Measurements from ENCODE around the gene PTDSS2.
"Not testable (repeated sequence)": the region's sequence is repeated elsewhere in the genome, so short reads cannot be mapped to it uniquely, and the experiment has no call there.

Gene PTDSS2

DNA sequence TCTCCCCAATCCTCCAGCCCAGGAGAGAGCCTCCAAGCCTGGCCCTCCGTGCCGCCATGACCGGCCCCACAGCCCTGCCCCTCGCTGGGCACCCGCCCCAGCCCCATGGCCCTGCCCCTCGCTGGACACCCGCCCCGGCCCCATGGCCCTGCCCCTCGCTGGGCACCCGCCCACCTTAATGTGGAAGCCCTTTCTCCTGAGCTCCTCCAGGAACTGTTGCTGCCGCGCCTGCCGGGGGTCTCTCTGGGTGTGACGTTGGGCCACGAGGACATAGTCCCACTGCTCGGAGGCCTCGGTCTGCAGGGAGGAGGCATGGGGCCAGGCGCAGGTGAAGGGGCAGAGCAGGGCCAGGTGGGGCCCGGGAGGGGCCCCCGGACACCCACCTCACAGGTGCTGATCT lies 16.4 kb upstream of the PTDSS2 start:
- DNase-seq = no peak

DNA sequence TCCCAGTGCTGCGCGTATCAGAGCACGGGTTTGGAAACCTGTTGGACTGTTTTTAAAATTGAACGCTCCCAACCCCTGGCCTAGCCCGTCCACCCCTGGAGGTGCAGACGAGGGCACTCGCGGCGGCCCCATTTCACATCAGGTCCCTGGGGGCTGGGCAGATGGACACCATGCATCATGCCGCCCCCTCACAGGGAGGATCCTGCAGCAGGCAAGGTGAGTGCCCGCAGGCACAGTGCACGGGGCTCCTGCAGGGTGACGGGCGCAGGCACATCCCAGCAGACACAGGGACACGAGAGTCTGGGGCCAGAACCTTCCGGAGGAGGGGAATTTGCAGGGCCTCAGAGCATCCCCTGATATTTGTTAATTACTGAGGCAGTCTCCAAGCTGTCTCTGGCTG lies 15.6 kb upstream of the PTDSS2 start:
- no peak for DNase-seq

DNA sequence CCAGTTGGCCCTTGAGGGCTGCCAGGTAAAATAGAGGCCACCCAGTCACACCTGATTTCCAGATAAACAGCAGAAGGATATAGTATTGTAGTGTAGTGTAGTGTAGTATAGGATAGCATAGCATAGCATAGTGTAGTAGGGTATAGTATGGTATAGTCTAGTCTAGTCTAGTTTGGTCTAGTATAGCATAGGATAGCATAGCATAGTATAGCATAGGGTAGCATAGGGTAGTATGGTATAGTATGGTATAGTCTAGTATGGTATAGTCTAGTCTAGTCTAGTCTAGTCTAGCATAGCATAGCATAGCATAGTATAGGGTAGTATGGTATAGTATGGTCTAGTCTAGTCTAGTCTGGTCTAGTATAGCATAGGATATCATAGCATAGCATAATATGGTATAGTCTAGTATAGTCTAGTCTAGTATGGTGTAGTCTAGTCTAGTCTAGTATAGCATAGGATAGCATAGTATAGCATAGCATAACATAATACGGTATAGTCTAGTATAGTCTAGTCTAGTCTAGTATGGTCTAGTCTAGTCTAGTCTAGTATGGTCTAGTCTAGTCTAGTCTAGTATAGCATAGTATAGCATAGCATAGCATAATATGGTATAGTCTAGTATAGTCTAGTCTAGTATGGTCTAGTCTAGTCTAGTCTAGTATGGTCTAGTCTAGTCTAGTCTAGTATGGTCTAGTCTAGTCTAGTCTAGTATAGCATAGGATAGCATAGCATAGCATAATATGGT lies 14.9 kb upstream of the PTDSS2 start:
- not testable (repeated sequence) for DNase-seq

DNA sequence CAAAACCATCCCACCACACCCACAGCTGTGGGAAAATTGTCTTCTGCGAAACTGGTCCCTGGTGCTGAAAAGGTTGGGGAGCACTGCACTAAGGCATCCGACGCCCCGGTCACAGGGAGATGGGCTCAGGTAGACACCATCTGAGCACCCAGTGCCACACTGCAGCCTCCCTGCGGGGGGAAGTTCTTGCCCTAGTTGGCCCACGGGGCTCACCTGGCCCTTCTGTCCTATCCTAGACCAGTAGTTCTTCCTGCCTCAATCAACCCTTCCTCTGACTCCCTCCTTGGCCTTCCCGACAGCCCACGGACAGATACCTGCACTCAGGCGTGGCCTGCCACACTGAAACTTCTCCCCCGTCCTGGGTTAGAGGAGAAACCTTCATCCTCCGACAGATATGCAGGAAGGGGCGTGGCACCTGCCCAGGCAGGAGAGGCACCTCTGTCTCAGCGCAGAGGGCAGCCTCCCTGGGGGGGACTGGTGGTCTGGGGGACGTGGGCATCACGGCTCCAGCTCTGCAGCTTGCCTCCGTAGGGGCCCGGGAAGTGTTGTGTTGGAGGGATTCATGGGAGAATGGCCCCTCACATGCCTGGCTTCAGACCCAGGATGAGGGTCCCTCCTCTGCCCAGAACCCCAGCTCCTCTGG lies 12.7 kb upstream of the PTDSS2 start:
- no peak for DNase-seq

DNA sequence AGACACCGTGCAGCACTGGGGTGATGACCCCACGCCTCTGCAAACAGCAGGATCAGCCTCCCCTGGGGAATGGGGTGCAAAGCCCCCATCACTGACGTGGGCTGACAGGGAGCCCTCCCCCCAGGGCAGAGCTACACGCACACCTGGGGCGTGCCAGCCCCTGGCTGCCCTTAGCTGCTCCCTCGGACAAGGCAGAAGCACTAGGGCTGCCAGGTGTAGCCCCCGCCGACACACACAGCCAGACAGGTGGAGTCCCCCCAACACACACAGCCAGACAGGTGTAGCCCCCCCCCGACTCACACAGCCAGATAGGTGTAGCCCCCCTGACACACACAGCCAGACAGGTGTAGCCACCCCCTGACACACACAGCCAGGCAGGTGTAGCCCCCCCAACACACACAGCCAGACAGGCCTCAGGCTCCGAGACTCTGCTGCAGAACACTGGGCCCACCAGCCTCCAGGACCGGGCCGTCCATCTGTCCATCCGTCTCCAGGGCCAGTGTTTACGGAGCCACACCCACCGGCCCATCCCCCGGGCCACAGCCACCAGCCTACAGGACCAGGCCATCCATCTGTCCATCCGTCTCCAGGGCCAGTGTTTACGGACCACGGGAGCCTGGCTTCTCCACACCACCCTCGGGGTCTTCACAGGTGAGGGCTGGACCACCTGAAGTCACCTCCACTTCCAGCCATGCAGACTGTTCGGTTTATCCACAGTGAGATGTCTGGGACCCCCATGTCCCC lies 11.8 kb upstream of the PTDSS2 start:
- no peak for DNase-seq

DNA sequence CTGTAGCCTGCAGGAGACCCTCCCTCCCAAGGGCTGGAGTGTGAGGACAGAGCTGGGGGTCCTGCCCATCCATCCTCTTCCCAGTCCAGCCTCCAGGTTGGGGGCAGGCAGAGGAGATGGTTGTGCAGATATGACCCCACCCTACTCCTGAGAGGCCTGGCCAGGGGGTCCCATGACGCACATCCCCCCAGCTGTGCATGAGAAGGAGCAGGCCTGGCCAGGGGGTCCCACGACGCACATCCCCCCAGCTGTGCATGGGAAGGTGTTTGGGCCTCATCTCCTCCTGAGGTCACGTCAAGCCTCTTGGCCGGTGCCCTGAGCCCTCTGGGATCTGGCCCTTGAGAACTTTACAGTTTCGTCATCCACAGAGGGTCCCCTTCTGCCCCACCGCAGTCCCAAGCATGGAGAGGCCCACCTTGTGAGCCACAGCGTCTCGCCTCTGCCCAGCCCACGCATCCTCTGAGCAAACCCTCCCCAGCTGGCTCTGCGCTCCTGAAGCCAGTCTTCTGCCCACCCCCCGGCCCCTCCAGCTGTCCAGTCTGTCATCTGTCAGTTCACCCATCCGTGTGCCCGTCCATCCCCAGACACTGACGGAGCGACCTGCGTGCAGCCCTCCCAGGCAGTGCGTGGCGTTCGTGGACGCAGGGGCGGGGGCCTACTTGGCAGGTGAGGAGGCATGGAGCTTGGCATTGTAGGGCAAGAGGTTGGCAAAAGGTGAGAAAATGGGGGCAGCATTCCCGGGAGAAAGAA lies 10.6 kb upstream of the PTDSS2 start:
- no peak for DNase-seq

DNA sequence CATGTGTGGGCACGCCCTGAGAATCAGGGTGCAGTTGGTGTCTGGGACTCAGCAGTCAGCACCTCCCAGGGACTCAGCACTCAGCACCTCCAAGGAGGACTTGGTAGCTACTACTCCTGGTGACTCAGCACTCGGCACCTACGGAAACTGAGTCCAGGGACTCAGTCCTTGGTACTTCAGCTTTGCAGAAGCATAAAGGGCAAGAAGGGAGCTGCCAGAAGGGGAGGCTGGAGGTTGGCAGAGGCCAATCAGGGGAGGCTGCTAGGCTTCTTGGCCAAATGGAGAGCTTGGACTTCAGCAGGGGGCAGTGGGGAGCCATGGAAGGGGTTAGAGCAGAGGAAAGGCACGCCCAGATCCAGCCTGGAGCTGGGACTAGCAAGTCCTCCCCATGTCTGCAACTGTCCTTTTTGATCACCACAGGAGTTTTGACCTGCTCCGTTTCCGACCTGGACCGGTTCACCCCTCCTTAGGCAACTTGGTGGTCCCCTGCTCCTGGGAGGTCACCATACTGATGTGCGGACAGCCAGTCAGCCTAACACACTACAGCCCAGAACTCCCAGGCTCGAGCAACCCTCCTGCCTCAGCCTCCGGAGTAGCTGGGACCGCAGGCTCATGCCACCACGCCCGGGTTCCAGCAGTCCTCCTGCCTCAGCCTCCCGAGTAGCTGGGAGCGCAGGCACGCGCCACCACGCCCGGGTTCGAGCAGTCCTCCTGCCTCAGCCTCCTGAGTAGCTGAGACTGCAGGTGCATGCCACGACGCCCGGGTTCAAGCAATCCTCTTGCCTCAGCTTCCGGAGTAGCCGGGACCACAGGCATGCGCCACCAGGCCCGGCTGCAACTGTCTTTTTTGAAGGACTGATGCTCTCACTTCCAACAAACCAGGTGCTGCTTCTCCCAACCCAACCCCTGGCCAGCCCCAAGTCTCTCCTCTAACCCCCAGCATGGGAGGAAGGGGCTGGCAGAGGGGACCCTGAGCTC lies 9.7 kb upstream of the PTDSS2 start:
- peak; percentile 36 for DNase-seq

DNA sequence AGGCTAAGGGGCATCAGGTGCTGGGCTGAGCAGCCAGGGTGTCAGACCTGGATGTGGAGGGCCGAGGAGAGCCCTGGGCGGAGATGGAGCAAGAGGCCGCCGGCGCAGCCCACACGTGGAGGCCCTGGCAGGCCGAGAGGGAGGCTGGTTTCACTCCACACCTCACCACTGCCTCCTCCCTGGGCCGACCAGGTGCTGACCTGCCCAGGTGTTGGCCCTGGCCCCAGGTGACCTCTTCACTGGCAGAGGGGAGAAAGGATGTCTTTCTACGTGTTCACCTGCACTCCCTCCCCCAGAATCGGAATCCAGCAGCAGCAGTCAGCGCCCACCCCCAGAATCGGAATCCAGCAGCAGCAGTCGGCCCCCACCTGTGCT lies 9.0 kb upstream of the PTDSS2 start:
- no peak for DNase-seq

DNA sequence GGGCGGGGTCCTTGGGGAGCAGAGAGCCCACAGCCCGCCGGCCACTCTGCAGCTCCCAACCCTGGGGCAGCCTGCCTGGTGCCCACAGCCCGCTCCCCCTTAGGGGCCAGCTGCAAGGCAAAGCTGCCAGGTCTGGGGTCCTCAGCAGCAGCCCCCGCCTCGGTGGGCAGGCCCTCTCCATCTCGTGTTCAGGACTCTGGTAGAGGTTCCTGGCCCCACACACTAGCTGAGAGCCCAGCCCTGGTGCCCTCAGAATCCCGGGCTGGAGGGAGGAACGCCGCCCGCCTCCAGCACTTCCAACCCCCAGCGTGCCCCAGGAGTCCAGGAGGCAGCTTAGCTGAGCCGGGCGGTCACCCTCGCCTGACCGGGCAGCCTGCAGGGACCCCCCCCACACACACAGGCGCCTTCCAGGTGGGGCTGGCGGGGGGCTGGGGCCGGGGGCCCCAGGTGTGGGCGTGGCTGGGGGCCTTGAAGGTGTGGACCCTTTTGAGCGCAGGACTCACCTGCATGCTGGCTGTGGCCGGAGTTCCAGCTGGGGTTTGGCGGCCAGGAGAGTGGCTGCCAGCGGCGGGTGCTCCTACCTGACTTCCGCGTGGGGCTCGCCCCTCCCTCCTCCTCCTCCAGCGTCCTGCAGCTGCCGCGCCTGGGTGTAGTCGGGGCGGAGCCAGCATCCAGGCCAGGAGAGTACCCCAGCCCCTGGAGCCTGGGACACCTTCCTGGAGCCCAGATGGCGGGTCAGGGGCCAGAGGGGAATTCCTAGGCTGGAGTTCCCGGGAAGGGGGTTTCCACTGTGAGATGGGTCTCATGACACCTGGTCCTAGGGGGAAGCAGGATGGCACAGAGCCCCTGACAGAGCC lies 8.4 kb upstream of the PTDSS2 start, which contains the start of gene ANO9:
Gene ANO9 (minus strand): TSS at position 594 of the 857 bp plus-strand sequence. CDS start 85 bp downstream, at position 509.
- no peak for DNase-seq

DNA sequence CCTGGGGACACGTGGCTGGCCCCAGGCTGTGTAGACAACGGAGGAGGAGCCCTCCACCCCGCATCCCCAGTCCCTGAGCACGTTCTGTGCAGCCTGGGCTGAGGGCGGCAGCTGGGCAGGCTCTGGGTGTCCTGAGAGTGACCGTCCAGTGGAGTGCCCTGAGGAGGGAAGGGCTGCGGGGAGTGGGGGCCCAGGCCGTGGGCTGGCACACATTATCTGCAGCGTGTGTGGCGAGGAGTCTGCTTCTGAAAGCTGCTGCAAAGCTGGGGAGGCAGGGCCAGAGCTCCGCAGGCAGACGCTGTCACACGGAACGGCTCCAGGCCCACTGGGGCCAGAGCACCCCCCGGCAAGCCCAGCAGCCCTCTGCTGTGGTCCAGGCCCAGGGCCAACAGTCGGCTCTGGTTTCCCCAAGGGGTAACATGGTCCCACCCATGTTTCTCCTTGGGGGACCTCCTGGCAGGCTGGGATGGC lies 7.4 kb upstream of the PTDSS2 start:
- DNase-seq = no peak

DNA sequence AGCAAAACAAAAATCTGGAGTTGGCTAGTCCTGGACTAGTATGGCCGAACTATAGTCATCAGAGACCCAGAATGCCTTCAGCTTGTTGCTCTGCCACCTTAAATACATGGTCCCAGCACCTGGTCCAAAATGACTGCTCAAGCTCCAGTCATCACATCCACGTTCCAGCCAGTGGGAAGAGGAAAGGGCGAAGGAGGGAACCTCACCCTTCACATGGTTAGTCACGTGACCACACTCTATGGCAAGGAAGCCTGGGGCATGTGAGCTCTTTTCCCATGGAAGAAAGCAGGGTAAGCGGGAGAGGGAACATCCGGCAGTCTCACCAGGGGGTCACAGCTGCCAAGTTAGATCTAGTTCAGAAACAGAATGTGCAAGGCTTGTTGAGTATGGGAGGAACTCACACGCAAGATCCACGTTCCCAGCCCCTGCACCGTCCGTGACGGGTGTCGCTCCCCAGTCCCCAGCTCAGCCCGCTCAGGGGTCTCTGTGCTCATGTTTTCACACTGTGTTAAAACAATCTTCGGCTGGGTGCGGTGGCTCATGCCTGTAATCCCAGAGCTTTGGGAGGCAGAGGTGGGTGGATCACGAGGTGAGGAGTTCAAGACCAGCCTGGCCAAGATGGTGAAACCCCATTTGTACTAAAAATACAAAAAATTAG lies 6.4 kb upstream of the PTDSS2 start:
- DNase-seq = no peak

DNA sequence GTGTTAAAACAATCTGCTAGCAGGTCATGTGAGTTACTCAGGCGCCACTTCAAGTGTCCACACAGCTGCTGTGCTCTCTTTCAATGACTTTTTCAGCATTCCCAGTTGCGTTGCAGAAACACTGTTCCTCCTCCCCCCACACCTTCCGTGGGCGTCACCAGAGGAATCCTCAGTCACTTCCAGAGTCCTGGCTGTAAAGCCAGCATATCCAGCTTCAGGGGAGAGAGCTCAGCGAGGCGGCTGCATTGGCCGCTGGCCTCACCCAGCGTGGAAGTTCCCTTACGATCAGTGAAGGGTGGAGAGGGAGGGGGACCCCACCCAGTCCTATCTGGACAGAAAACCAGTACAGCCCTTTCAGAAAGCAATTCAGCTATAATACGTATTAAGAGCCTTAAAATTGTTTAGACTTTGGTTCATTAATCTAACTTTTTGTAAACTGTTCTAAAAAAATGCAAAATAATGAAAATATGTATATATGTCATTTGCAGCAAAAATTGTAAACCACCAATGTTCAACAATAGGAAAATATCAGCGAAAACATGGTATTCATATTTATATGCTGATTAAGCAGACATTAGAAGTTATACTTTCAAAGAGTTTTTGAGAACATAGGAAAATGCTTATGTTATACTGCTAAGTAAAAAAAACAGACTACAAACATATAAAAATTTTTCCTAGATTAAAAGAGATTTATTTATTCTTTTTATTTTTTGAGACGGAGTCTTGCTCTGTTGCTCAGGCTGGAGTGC lies 5.5 kb upstream of the PTDSS2 start:
- DNase-seq = peak; percentile 64

DNA sequence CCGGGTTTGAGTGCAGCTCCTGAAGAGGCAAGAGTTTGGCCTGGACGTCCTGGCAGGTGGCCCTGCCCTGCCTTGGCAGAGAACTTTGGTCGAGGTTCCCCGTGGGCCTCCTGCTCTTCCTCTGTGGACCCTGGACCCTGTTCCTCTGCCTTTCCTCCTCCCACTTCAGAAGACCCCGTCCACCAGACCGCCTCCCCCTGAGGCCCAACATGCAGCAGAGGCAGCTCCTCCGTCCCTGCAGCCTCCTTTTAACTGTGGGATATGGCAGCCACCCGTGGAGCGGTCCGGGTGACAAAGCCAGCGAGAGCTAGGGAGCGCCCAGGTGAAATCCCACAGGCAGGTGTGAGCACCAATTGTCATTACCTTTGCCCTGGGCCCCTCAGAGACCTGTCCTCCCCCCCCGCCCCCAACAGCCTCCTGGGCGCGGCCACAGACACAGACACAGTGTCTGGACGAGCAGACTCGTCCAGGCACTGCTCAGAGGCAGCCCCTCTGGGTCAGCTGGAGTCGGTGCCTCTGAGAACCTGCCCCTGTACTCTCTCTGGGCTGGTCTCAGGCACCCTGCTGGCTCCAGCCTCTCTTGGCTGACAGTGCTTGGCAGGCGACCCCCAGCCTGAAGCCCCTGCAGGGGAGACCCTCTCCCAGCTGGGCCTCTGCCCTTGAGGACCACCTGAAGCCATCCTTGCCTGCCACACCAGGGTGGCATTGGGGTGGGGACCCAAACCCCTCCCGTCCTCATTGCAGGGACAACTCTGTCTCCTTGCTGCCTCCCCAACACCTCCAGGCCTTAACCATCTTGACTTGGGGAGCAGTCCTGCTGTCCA lies 4.1 kb upstream of the PTDSS2 start:
- DNase-seq = no peak

DNA sequence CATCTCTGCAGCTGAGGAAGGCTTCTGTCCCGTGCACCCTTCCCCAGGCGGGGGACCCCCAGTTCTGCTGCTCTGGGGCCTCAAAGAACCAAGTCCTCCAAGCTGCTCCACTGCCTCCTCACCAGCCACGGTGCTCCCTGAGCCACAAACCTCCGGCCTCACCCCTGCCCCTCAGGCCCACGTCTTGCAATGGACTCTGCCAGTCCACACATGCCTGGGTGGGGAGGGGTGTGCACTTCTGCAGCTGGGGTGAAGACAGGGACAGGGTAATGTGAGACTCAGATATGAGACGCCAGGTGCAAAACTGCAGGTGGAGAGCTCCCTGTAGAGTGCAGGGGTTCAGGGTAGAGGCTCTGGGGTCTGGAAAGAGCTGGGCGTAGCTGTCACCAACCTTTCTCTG lies 3.2 kb upstream of the PTDSS2 start:
- no peak for DNase-seq

DNA sequence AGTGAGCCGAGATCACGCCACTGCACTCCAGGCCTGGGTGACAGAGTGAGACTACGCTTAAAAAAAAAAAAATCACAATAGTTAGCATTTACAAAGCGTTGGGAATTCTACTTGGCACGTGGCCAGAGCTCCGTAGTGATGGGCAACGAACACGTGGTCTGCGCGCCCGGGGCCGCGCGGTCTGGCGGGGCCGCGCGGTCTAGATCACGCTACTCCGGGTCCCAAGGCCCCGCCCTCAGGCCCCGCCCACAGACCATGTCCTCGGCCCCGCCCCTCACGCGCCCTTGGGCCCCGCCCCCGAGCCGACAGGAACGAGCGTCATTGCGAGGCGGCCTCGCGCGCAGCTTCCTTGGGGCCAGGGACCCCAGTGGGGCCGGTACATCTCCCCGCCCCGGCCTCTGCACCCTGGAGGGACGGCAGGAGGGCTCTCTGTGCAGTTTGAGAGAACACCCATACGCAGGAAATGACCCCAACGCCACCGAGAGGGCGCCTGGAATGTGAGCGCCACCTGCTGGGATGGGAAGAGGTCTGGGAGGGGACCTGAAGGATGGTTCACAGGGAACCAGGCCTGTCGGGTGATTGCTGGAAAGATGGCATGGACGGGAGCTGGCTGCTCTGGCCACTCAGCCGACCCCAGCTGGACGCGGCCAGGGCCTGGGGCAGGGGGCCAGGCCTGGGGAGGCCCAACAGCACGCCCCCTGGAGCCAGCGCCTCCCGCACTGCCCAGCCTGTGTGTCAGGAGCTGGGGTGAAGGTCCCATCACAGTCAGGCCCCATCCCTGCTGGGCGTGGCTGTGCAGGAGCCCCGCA lies 2.0 kb upstream of the PTDSS2 start:
- DNase-seq = peak; percentile 89

DNA sequence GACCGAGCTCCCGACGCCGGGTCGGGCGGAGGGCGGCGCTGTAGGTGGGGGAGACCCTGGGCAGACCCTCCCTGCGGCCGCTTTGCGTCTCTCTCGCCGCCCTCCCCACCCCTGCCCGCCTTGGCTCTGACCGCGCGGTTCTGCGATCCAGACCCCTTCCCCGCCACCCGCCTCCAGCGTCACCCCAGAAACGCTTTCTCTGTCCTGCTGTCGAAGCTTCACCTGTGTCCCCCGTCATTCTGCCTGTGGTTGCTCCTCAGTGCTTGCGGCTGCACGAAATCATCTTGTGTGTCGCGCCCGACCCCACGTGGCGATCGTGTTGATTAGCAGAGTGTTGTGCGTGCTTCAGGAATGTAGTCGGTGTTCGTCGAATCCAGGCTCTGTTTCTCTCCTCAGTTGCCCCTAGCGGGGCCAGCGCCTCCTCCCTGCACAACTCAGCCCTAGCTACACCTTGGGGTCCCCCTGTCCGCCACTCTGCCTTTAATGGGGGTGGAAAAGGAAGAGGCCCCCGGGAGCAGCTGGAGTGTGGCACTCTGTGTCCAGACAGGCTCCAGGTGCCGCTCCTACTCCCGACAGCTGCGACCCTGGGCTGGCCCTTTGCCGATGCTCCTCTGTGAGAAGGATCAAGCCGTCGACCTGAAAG lies 851 bp downstream of the PTDSS2 start:
- peak; percentile 78 for DNase-seq

DNA sequence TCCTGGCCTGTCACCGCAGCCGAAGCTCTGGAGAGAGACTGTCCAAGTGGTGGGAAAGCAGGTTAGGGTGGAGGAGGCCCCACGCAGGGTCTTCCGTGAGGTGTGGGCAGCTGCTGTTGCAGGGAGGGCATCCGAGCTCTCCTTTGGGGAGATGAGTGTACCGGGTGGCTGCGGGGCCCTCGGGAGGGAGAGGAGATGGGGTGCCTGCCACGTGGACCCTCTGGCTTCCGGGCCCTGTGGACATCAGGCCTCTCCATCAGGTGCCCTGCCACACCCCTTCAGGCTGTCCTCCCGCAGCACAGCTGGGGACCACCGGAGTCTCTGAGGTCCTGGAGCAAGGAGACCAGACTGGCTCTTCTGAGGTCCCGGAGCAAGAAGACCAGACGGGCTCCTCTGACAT lies 1.7 kb downstream of the PTDSS2 start:
- no peak for DNase-seq
